ENCODE data around the gene IGF2BP2.
"Not testable (repeated sequence)": the region's sequence is repeated elsewhere in the genome, so short reads cannot be mapped to it uniquely, and the experiment has no call there.

IGF2BP2 gene

DNA sequence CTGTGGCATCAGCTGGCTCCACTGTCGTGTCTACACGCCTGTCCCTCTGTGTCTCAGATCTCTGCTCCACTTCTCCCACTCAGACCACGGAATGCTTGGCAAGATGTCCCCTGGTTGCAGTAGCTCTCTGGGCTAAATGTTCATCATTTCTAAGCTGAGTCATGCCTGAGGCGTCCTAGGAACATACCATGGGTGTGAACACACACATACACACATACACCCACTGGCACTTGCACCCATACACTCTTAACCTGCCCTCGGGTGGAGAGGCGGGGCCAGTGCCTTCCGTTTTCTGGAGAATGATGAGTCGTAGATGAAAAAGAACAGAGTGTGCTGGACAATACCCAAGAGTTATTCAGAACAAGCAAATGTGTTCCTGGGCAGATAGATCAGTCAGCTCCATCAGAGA is 166.3 kb downstream of the IGF2BP2 start:
- no peak for DNase-seq

GRCh38 chr3:185657691-185658503 is 166.9 kb downstream of the IGF2BP2 start:
- no peak for DNase-seq

DNA sequence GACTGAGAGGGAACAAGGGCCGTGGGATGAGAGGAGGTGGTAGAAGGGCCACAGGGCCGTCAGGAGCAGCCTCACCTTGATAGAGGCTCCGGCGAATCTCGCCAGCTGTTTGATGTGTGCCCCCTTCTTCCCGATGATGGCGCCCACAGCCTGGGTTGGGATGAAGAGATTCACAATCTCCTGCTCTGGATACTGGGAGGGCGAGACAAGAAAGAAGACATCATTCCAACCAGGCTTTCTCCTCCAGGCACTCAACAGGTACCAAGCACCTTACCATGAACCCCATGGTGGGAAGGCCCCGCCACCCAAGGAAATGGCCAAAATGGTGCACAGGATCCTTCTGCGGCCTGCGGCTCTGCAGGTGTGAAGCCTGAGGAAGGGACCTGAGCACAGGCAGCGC is 167.6 kb downstream of the IGF2BP2 start:
- no peak for DNase-seq

GRCh38 chr3:185656321-185656840 is 168.5 kb downstream of the IGF2BP2 start:
- no peak for DNase-seq

DNA sequence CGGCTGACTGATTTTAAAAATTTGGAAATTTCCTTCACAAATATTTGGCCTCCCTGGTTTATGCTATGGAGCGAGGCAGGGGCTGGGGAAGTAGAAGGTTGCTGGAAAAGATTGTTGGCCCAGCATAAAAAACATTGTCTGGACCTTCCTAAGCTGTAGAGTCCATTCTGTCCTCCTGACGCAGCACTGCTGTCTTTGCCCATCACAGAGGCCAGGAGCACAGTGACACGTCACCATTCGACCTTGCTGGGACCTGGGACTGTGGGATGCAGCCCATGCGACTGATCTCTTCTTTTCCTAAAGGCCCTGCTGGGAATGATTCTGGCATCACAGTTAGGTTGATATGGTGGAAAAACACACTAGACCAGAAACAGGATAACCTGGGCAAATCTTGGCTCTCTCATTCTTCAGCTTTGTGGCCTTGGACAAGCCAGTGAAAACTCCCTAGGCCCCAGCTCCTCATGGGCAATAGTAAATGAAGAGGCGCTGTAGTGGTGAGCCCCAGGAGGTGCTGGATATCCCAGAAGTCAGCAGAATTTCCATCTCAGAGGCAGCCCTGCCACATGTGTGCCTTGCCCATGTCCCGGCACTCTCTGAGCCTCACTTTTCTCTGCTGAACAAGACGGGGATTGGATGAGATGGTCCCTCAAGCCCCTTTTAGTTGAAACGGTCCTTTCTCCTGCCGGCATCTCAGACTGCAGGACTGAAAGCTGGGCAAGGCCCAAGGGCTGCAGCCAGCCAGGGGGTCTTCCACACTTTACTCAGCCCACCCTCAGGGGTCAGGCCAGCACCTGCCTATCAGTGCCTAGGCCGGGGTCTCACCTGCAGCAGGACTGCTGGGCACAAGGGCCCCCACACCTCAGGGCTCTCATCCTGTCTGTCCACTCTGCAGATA is 169.2 kb downstream of the IGF2BP2 start:
- DNase-seq = no peak

- DNase-seq = no peak
Observed at GRCh38 chr3:185654758-185655145, 170.1 kb downstream of the IGF2BP2 start.

DNA sequence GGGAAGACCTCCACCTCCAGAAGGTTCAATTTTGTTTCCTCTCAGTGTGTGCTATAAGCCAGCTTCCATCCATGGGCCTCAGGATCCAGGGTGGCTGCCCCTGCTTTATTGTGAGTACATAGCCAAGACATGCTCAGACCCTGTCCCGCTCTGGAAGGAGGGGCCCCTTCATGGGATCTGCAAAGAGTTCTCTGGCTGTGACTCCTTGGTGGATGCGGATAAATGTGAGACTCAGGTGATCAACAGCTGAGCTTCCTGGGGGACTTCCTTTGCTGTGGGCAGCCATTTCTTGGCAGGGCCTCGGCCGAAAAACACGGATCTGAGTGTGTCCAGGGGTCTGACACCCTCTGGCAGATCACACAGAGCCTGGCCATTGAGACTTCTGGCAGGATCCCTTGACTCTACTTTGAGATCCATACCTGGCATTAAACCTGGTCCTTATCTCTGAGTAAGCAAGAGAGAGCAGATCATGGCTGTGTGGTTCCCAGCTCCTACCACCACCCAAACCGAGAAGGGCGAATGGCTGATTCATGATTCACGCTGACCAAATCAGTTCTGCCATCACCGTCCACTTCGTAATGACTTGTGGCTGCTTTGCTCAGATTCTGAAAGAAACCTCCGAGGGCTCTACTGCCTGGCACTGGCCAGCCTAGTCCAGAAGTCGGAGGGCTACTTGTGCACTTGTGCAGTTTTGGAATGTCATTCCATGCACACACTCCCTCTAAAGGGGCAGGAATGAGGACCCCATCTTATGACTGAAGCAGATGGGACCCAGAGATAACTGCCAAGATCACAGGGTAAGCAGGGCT is 170.7 kb downstream of the IGF2BP2 start:
- DNase-seq = no peak

GRCh38 chr3:185651971-185652370 is 172.9 kb downstream of the IGF2BP2 start:
- no peak for DNase-seq

- DNase-seq = no peak
Observed at GRCh38 chr3:185649414-185649813, 175.4 kb downstream of the IGF2BP2 start.

GRCh38 chr3:185648396-185648795 is 176.4 kb downstream of the IGF2BP2 start:
- no peak for DNase-seq

DNA sequence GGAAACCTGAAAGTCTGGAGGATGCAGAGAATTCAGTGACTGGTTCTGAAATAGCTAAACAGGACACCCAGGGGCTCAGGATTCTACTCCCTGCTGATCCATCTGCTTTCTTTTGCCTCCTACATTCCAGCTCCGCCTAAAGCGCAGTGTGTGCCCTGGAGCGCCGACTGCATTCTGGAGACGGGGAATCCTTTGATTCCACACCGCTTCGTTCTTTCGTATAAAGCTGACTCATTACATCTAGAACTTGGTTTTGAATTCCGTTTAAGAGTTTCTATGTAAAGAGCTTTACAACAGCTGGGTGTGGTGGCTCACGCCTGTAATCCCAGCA is 177.0 kb downstream of the IGF2BP2 start:
- no peak for DNase-seq

GRCh38 chr3:185647134-185647879 is 177.5 kb downstream of the IGF2BP2 start:
- no peak for DNase-seq

DNA sequence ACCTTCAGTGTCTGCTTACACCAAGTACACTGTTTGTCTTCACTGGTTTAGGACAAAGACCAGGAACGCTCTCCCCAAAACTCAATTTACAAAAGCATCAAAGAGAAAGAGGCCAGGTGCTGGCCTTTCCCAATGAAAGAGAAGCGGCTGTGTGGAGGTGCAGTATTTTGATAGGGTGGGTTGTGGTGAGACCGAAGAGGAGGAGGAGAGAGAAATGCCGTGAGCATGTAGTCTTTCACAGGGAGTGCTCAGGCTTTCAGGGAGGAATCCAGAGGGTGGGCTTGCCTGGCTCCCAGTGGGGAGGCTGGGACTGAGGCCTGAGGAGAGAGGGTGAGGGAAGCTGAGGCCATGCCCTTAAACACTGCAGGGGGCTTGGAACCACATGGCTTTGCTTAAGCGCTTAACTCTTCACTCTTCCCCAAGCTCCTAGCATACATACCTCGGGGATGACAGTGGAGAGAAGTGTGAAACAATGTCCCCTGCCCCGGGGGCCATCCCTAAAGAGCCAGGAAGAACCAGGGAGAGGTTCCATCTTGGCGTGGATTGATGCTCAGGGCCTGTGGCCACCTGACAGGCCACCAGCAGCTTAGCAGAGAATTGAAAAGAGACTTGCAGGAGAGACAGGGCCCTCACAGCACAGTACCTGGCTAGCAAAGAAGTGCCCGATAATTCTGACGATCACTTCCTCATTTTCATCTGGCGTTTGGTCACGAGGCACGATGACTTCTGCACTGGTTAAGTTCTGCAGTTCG is 178.3 kb downstream of the IGF2BP2 start:
- DNase-seq = no peak

GRCh38 chr3:185645596-185646381 is 179.1 kb downstream of the IGF2BP2 start:
- peak; percentile 41 to 48 for DNase-seq

DNA sequence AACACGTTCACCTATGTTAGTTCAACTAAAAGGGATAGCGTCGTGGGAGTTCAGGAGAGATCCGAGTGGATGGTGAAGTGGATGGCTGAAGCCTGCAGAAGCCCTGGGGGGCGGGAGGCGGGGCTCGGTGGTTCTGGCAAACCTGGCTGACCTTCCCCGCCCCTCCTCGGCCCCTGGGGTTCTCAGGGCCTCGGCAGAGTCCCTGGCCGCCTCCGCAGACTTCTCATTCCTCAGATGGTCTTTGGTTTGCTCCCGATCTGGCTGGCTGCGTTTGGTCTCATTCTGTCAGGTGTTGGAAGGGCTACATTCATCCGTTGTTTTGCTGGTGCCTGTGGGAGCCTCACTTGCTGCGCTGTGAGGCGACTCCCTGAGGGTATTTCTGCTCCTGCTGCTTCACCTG is 179.7 kb downstream of the IGF2BP2 start:
- not testable (repeated sequence) for DNase-seq

GRCh38 chr3:185640308-185640707 is 184.5 kb downstream of the IGF2BP2 start:
- no peak for DNase-seq

- no peak for DNase-seq
Observed at GRCh38 chr3:185639632-185640206, 185.1 kb downstream of the IGF2BP2 start.

DNA sequence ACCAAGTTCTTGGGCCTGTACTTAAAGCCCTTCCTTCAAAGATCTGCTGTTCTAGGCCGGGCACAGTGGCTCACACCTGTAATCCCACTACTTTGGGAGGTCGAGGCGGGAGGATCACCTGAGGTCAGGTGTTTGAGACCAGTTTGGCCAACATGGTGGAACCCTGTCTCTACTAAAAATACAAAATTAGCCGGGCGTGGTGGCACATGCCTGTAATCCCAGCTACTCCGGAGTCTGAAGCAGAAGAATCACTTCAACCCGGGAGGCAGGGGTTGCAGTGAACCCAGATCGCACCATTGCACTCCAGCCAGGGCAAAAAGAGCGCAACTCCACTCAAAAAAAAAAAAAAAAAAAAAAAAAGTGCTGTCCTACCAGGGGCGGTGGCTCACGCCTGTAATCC is 186.2 kb downstream of the IGF2BP2 start:
- DNase-seq = not testable (repeated sequence)

DNA sequence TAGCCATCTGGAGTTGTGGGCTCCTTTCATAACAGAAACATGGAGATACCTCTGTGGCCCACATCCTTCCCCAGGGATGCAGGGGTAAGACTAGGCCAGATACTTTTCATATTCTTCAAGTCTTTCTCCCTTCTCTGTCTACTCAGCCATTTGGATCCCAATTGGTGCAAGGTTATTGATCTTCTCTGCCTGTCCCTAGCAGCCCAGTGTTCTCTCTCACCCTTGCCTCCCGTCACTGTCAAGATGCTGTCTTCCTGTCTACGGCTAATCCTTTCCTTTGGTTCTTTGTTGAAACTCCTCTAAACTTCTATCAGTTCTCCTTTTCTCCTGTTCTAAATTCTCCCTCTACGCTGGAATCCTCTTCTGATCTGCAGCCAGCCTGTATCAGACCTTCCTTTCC is 187.5 kb downstream of the IGF2BP2 start:
- no peak for DNase-seq

- no peak for DNase-seq
Observed at GRCh38 chr3:185632996-185633395, 191.8 kb downstream of the IGF2BP2 start.
